ENCODE results near the gene ERC2. TPM values are rescaled to one million over a fixed set of nuclear protein-coding genes. Genes with fewer than 3 reads are reported as not detected.

The ERC2 gene
- total RNA-seq, 1 experiment from 2014 or later = 0.90 TPM

- Histone ChIP-seq H3K9me3 (ENCODE audit: low read depth, low read length, poor library complexity, severe bottlenecking) (no peaks in the 10 kb centered on the region), H3K4me1 (ENCODE audit: insufficient read depth, low read length, poor library complexity, severe bottlenecking) (no peaks in the 10 kb centered on the region), H3K4me3 (ENCODE audit: low read depth, low read length, poor library complexity, severe bottlenecking) (no peak overlapping the region), H3K36me3 (ENCODE audit: insufficient read depth, low read length, poor library complexity, severe bottlenecking) (no peaks in the 10 kb centered on the region), H3K27ac (ENCODE audit: low read depth, low read length, poor library complexity, severe bottlenecking) (no peak overlapping the region), H3K27me3 (replicated peaks; ENCODE audit: insufficient read depth, low read depth, low read length, poor library complexity) (no peaks in the 10 kb centered on the region)
- ChIA-PET POLR2A (ENCODE audit: low non-redundant PET) (no interaction called here), CTCF (no interaction called here)
- intact Hi-C loops (cut with micrococcal nuclease; ENCODE audit: unreplicated experiment) = no loop called here
- no TSS peak for BruUV-seq (replicated peaks)
- no peak for TF ChIP-seq EZH2 (IDR thresholded peaks at IDR 0.05; ENCODE audit: borderline replicate concordance, low read depth, low read length, poor library complexity, severe bottlenecking)
- no peak for TF ChIP-seq CTCF (conservative IDR thresholded peaks at IDR 0.05; ENCODE audit: low read depth, low read length)
- DNase-seq (ENCODE audit: low spot score) = no peak
These were observed 1001.7 kb downstream of the ERC2 start for GRCh38 chr3:55466526-55466925.

GRCh38 chr3:55461896-55462295, 1006.4 kb downstream of the ERC2 start:
- Histone ChIP-seq H3K4me1 (ENCODE audit: insufficient read depth, low read length, poor library complexity, severe bottlenecking) (no peaks in the 10 kb centered on the region), H3K36me3 (ENCODE audit: insufficient read depth, low read length, poor library complexity, severe bottlenecking) (no peaks in the 10 kb centered on the region), H3K9me3 (ENCODE audit: low read depth, low read length, poor library complexity, severe bottlenecking) (no peaks in the 10 kb centered on the region), H3K27me3 (replicated peaks; ENCODE audit: insufficient read depth, low read depth, low read length, poor library complexity) (no peaks in the 10 kb centered on the region), H3K4me3 (ENCODE audit: low read depth, low read length, poor library complexity, severe bottlenecking) (no peak overlapping the region), H3K27ac (ENCODE audit: low read depth, low read length, poor library complexity, severe bottlenecking) (no peak overlapping the region)
- POLR2A ChIA-PET (ENCODE audit: low non-redundant PET) = interaction anchor here (0.7 kb wide), 1 partner anchor 67 kb away, joined by 3 read pairs; no protein-coding TSS in a partner anchor
- CTCF ChIA-PET = no interaction called here
- no peak for TF ChIP-seq EZH2 (IDR thresholded peaks at IDR 0.05; ENCODE audit: borderline replicate concordance, low read depth, low read length, poor library complexity, severe bottlenecking)
- TF ChIP-seq CTCF (conservative IDR thresholded peaks at IDR 0.05; ENCODE audit: low read depth, low read length) = no peak
- intact Hi-C loops (cut with micrococcal nuclease; ENCODE audit: unreplicated experiment) = no loop called here
- no TSS peak for BruUV-seq (replicated peaks)
- DNase-seq (ENCODE audit: low spot score) = no peak

- Histone ChIP-seq H3K27me3 (replicated peaks; ENCODE audit: insufficient read depth, low read depth, low read length, poor library complexity) (no peaks in the 10 kb centered on the region), H3K4me3 (ENCODE audit: low read depth, low read length, poor library complexity, severe bottlenecking) (no peak overlapping the region), H3K27ac (ENCODE audit: low read depth, low read length, poor library complexity, severe bottlenecking) (no peak overlapping the region), H3K9me3 (ENCODE audit: low read depth, low read length, poor library complexity, severe bottlenecking) (no peaks in the 10 kb centered on the region), H3K36me3 (ENCODE audit: insufficient read depth, low read length, poor library complexity, severe bottlenecking) (no peaks in the 10 kb centered on the region), H3K4me1 (ENCODE audit: insufficient read depth, low read length, poor library complexity, severe bottlenecking) (no peaks in the 10 kb centered on the region)
- DNase-seq (ENCODE audit: low spot score) = no peak
- intact Hi-C loops (cut with micrococcal nuclease; ENCODE audit: unreplicated experiment) = no loop called here
- POLR2A ChIA-PET (ENCODE audit: low non-redundant PET) = no interaction called here
- no TSS peak for BruUV-seq (replicated peaks)
- TF ChIP-seq EZH2 (IDR thresholded peaks at IDR 0.05; ENCODE audit: borderline replicate concordance, low read depth, low read length, poor library complexity, severe bottlenecking) (no peak), CTCF (conservative IDR thresholded peaks at IDR 0.05; ENCODE audit: low read depth, low read length) (no peak)
- CTCF ChIA-PET = no interaction called here
These were observed 1008.4 kb downstream of the ERC2 start for GRCh38 chr3:55459838-55460237.

Small RNA genes lying within 50 kb of the gene (microRNA-seq; reads per million reads assigned to microRNA genes)
- gene MIR3938 = not detected

Other genes with a start within 250 kb of the ERC2 start
- gene CCDC66, start 88.7 kb upstream of the ERC2 start, total RNA-seq (2021) = 15.6 and 16.6 TPM in 2 replicates
- gene TASOR, start 214.8 kb upstream of the ERC2 start, total RNA-seq (2021) = 29.0 and 32.6 TPM in 2 replicates

All from A673 (cell line).